GM12878 (cell line): Measurements from ENCODE around the gene TARP.

Source experiments
- EED ChIP-seq: sonication (generic); IDR thresholded peaks from 2 replicates; pipeline ENCODE4 v1.6.1; 2016; ENCODE audit warnings: antibody characterized with exemption, low read depth
- FOXM1 ChIP-seq: IDR thresholded peaks from 2 replicates; pipeline ENCODE4 v1.6.1; 2012; ENCODE audit warnings: low read depth, mild to moderate bottlenecking, inconsistent platforms, low read length, moderate library complexity
- IKZF2 ChIP-seq, 2 experiments: fragments of 450-650 bp; IDR thresholded peaks; 2 replicates each; pipeline ENCODE4 v1.6.1; 2017; ENCODE audit warnings: mild to moderate bottlenecking in 2 of 2, moderate library complexity in 2 of 2
- JUNB ChIP-seq: IDR thresholded peaks from 2 replicates; pipeline ENCODE4 v1.6.1; 2016; ENCODE audit warnings: antibody characterized with exemption, mild to moderate bottlenecking
- POLR2A ChIP-seq: IDR thresholded peaks from 2 replicates; pipeline ENCODE4 v1.6.1; 2011; ENCODE audit warnings: low read depth, mild to moderate bottlenecking, low read length
- TF ChIP-seq, protein P1 (sequence below): IDR thresholded peaks from 2 replicates; pipeline ENCODE4 v1.6.1; 2012; ENCODE audit warnings: improper control_type of control experiment, low read depth, low read length; ENCODE audit not compliant: insufficient replicate concordance
- TF ChIP-seq, protein P2 (sequence below): fragments of 450-650 bp; IDR thresholded peaks from 2 replicates; pipeline ENCODE4 v1.6.1; 2017; ENCODE audit warnings: mild to moderate bottlenecking, moderate library complexity

The TARP gene

GRCh38 chr7:38224392-38224791, 49.0 kb downstream of the TARP start (continued):
- TF ChIP-seq, protein P1, sequence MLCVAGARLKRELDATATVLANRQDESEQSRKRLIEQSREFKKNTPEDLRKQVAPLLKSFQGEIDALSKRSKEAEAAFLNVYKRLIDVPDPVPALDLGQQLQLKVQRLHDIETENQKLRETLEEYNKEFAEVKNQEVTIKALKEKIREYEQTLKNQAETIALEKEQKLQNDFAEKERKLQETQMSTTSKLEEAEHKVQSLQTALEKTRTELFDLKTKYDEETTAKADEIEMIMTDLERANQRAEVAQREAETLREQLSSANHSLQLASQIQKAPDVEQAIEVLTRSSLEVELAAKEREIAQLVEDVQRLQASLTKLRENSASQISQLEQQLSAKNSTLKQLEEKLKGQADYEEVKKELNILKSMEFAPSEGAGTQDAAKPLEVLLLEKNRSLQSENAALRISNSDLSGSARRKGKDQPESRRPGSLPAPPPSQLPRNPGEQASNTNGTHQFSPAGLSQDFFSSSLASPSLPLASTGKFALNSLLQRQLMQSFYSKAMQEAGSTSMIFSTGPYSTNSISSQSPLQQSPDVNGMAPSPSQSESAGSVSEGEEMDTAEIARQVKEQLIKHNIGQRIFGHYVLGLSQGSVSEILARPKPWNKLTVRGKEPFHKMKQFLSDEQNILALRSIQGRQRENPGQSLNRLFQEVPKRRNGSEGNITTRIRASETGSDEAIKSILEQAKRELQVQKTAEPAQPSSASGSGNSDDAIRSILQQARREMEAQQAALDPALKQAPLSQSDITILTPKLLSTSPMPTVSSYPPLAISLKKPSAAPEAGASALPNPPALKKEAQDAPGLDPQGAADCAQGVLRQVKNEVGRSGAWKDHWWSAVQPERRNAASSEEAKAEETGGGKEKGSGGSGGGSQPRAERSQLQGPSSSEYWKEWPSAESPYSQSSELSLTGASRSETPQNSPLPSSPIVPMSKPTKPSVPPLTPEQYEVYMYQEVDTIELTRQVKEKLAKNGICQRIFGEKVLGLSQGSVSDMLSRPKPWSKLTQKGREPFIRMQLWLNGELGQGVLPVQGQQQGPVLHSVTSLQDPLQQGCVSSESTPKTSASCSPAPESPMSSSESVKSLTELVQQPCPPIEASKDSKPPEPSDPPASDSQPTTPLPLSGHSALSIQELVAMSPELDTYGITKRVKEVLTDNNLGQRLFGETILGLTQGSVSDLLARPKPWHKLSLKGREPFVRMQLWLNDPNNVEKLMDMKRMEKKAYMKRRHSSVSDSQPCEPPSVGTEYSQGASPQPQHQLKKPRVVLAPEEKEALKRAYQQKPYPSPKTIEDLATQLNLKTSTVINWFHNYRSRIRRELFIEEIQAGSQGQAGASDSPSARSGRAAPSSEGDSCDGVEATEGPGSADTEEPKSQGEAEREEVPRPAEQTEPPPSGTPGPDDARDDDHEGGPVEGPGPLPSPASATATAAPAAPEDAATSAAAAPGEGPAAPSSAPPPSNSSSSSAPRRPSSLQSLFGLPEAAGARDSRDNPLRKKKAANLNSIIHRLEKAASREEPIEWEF = no peak
- TF ChIP-seq, protein P2, sequence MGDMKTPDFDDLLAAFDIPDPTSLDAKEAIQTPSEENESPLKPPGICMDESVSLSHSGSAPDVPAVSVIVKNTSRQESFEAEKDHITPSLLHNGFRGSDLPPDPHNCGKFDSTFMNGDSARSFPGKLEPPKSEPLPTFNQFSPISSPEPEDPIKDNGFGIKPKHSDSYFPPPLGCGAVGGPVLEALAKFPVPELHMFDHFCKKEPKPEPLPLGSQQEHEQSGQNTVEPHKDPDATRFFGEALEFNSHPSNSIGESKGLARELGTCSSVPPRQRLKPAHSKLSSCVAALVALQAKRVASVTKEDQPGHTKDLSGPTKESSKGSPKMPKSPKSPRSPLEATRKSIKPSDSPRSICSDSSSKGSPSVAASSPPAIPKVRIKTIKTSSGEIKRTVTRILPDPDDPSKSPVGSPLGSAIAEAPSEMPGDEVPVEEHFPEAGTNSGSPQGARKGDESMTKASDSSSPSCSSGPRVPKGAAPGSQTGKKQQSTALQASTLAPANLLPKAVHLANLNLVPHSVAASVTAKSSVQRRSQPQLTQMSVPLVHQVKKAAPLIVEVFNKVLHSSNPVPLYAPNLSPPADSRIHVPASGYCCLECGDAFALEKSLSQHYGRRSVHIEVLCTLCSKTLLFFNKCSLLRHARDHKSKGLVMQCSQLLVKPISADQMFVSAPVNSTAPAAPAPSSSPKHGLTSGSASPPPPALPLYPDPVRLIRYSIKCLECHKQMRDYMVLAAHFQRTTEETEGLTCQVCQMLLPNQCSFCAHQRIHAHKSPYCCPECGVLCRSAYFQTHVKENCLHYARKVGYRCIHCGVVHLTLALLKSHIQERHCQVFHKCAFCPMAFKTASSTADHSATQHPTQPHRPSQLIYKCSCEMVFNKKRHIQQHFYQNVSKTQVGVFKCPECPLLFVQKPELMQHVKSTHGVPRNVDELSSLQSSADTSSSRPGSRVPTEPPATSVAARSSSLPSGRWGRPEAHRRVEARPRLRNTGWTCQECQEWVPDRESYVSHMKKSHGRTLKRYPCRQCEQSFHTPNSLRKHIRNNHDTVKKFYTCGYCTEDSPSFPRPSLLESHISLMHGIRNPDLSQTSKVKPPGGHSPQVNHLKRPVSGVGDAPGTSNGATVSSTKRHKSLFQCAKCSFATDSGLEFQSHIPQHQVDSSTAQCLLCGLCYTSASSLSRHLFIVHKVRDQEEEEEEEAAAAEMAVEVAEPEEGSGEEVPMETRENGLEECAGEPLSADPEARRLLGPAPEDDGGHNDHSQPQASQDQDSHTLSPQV = no peak
- TF ChIP-seq POLR2A = no peak
- TF ChIP-seq IKZF2 (IDR thresholded peaks at IDR 0.05) = no peak
- no peak for TF ChIP-seq EED
- TF ChIP-seq FOXM1 = no peak
- TF ChIP-seq JUNB = no peak
